GM21825 (cell line): ENCODE measurements around the gene HMX3.

Experiments used
- ATAC-seq: cut with Tn5 transposase; IDR thresholded peaks from one replicate; pipeline ENCODE4 v1.9.1; 2021; ENCODE audit warnings: mild to moderate bottlenecking, moderate library complexity; ENCODE audit not compliant: unreplicated experiment

Gene HMX3

DNA sequence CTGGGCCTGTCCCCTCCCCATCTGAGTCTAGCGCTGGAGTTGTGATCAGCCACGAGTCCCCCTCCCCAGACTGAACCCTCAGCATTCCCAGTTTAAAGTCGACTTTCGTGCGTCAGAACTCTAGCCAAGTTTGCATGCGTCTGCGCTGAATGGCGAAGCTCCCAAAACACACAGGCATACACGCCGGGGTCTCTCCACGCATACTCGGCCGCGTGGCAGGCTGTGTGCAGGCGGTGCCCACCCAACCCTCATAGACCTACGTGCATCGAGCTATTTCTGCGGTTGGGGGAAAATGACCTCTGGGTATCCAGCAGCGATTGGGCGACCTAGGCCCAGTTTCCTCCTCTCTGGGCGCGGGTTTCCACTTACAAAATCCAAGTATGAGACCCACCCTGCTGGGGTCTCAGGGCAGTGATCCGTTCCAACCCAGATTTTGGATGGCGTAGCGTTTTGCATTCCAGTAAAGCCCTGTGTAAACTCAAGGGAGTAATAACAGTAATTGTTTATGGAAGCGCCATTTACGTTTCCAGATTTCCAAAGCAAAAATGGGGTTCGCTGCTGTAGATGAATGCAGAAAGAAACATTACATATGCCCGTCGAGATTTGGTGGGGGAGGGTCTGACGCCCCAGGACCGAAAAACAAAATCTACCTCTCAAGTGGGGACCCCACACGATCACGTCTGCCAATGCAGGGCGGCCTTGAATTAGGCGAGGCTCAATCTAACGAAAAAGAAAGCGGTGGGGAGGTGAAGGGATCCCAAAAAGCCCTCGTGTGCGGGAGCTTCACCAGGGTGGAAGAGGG lies 2.0 kb upstream of the HMX3 start:
- no peak for ATAC-seq

DNA sequence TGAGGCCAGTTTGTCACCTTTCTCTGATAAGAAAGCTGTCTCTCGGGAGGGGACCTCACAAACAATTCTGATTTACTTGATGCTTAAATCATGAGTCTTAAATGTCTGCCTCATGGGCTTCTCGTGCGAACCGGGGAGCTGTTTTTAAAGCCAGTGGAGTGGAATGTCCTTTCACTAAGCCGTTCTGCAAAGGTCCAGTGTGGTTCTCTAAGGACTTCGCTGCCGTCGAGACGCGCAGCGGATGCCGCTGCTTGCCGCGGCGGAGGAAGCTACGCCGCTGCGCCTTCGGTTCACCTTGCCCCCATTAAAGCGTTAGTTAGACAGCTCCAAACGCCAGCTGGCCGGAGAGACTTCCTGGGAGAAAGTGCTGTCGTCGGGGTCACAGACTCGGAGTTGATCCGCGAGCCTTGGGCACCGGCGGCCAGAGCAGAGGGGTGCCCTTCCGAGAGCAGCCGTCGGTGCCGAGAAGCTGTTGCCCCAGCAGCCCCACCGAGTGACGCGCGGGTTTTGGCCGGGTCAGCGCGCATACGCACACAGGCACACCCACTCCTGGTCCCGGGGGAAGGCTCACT lies 1.3 kb upstream of the HMX3 start:
- ATAC-seq: no peak

DNA sequence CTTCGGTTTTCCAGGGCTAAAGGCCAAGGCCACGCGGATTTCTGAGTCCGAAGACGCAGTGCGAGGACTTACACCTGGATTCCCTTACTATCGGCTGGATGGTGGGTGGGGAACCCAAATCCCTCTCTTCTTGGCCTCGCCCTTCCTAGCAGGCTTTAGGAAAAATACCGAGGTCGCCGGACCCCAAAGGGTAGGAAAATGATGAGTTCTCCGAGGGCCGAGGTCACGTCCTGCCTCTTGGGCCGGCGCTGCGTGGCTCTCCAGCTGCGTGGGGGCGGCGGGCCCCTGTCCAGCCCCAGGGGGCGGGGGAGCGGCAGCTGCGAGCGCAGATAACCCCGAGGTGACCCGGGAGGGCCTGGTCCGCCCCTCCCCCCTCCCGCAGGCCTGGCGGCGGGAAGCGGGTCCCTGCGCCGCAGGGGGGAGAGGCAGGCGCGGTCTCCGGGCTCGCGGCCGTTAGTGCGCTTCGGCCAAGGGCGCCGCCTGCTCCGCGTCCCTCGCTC lies 805 bp upstream of the HMX3 start:
- ATAC-seq: no peak

DNA sequence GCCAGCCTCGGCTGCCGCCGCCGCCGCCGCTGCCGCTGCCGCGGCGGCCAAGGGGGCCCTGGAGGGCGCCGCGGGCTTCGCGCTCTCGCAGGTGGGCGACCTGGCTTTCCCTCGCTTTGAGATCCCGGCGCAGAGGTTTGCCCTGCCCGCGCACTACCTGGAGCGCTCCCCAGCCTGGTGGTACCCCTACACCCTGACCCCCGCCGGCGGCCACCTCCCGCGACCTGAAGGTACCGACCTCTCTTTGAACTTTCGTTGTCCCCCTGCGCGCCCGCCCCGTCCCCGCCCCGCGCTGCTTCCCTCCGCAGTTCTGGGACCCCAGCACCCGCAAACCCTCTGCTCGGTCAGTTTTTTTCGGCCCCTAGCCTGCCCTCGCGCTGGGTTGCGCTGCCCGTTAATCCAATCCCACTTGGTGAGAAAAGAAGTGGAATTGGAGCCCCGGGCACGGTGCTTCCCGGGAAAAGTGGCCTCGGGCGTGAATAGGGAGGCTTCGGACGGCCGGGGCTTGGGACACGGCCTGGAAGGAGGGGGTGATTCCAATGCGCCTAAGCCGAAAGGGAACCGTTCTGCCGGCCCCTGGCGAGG lies 543 bp downstream of the HMX3 start:
- ATAC-seq: no peak

DNA sequence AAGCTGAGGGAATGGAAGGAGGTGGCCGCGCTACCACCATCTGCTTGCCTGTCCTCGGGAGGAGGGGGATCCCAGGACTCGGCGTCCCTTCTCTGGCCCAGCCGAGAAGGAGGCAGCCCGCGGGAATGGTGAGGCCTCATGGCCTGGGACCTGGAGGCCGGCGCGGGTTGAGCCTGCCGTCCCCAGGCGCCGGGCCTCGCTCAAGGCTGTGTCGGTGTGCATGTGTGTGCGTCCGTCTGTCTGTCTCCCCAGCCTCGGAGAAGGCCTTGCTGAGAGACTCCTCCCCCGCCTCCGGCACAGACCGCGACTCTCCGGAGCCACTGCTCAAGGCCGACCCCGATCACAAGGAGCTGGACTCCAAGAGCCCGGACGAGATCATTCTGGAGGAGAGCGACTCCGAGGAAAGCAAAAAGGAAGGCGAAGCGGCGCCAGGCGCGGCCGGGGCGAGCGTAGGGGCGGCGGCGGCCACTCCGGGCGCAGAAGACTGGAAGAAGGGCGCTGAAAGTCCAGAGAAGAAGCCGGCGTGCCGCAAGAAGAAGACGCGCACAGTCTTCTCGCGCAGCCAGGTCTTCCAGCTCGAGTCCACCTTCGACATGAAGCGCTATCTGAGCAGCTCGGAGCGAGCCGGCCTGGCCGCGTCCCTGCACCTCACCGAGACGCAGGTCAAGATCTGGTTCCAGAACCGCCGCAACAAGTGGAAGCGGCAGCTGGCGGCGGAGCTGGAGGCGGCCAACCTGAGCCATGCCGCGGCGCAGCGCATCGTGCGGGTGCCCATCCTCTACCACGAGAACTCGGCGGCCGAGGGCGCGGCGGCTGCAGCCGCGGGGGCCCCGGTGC lies 1.3 kb downstream of the HMX3 start:
- ATAC-seq: no peak

DNA sequence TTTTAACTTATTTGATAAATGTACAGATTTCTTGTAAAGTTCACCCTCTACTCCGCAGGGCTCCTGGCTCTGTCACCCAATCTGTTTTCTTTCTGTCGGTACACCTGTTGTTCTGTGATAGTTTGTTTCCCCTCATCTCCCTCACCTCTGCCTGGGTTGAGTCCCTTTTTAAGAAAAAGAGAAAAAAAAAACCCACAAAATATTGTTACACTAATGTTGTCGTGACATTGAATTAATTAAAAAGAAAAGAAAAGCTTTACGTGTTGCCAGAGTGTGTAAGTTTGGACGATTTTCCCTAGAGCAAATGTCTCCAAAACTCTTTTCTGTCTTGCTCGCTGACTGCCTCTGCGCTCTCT lies 3.4 kb downstream of the HMX3 start:
- ATAC-seq: no peak

DNA sequence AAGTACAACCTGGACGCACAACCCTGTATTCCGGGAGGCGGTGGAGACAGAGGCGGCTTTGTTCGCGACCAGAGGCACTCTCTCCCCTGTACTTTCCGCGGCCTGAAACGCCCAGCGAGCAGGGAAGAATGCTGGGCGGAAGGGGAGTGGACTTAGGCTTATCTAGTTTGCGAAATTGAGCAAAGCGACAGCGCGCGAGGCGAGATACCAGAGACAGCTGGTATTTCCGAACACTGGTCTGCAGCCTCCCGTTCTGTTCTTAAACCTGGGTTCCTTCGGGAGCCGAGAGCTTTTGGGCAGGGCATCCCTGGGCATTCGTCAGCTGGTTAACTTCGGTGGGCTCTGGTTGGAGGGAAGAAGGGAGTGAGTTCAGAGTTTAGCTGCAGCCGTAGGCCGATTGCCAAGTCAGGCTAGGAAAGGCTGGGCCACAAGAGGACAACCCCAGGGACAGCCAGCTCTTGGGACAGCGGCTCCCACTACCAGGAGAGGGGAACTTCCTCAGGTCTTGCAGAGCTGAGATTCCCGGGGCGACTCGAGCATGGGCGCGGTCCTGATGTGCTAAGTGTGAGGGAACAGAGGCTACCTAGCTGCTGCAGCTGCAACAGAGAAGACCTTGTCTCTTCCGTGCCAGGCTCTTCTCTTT lies 3.9 kb downstream of the HMX3 start:
- no peak for ATAC-seq

DNA sequence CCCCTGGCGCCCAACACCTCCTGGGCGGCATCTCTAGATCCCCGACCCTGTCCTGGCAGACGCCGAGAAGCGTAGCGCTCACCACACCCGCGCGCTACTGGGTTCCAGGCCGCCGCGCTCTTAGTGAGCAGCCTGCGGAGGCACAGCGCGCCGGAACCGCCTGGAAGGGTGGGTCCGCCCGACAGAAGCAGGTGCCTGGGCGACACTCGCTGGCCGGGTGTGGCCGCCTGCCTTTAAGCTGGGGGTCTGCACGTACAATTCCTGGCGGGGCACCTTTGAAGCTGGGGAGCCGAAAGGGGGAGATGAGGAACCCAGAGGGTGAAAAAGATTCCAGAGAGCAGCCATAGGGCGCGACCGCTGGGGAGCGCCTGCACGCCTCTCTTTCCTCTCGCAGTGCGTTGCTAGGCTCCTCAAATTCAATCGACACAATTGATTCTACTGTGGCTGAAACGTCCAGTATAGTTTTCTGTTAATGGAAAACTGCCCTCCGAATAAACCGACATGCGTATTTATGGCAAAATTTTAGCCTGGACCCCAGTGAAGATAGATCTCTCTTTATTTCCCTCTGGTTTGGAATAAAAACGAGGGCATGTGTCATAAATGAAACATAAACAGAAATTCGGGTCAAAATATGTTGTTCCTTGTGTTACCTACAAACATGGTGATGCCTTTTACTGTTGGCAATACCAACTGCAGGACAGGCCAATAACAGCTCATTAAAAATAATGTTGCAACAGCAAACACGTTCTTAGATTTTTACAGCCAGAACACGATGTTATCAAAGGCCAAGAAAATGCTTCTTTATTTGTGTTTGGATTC lies 4.6 kb downstream of the HMX3 start:
- ATAC-seq: no peak

DNA sequence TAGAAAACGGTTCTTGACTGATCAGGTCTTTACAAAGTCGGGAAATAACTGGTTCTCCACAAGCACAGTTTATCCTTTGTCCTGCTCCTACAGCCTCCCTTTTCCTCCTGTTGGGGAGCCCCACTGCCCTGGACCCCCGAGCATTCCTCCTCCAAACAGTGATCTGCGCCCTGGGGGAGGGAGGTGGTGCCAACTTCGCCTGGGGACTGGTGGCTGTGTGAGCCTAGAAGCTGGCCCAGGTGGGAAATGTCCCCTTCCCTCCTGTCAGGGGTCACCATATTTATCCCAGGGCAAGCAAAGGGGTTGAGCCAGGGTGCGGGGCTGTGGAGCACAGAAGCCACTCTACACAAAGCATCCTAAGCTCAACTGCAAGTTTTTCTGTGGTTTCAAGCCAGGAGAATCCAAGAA lies 5.2 kb downstream of the HMX3 start:
- no peak for ATAC-seq

DNA sequence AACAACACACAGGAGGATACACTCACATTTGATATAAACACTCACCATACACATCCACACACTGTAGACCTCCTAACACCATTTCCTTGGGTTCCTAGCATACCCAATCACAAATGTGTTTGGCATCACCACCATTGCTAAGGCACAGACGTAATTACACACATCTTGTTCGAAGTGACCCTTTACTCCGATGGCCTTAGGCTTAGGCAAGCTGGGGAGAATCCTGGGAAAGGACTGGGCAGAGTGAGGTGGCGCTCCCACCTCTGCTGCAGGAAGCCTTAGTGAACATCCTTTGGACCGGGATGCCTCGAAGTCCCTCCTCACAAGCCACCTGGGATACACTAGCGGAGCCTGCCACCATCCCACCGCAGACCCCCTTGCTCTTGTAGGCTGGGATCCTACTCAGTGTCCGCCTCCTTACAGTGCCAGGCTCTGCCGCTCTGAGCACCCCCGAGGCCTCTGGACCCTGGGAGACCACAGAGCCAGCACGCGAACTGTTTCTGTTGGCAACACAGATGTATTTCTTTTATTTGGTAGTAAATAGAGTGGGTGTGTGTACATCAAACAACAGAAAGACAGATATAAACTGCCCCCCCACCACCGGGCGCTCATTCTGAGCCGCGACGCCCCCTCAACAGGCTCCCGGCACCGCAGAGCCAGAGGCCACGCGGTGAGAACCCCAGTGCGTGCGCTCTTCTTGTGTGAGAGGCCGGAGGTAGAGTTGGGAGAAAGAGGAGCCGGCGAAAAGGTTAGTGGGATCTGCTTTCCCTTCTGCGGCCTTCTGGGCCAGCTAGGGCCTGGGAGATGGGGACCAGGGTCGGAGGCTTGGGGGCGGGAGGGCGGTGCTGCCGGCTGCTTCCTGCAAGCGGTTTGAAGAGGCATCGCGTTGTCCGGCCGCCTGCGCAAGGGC lies 6.3 kb downstream of the HMX3 start:
- ATAC-seq: no peak

DNA sequence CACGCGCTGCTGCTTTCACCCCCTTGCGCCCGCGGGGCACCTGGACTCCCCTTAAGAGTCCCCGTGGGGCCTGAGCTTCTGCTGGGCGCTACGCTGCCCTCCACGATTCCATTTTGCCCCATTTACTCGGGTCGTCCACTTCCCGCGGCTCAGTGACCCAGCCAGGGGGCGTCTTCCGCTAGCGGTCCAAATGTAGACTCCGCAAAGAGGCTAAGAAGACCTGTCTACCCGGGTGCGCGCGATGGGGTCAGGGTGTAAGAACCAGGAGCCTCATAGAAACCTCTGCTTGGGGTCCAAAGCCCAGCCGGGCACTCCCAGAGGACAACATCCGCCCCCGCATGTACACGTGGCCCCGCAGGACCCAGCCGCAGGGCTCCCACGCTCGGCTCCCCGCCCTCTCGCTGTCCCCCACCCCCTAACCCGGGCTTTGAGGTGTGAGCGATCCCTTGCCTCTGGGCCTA lies 7.0 kb downstream of the HMX3 start:
- ATAC-seq: no peak

DNA sequence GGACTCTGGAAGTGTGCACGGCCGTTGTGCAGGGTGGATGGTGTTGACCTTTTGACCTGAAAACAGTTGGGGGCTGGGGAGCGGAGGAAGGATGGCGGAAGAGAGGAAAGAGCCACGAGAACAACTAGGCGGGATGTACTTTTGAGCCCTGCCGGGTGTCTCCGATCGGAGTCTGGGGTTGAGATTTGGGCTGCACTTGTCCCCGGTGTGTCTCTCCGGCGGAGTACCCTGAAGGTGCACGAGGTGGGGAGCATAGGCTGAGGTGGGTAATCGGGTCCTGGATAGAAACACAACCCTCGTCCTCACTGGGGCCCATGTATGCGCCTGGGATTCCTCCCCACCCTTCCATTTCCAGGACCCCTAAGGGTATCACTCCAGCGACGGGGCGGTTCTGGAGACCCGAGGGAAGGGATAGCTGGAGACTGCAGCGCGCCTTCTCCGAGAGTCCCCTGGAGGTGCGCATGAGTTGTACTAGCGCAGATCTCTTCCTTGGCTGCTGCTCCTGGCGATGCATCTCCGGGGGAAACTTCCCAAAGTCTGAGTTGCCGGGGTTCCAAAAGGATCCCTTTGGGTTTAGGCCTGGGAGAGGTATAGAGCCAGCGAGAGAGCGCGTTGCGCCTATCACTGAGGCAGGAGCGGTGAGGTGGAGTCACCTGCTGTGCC lies 7.5 kb downstream of the HMX3 start:
- no peak for ATAC-seq

DNA sequence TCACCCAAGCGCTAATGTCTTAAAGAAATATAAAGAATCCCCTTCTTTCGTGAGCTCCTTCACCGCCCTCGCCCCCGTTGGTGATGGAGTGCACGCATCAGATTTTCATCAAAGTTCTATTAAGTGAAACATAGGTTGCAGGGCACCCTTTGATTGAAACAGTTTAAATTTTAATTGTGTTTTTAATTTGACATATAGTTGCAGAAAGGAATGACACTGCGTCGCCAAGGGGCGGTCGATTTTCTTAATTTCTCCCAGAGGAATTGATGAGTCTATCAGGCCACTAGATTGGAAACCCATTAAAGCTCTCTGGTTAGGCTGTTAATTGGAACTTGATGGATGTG lies 8.0 kb downstream of the HMX3 start:
- ATAC-seq: no peak

DNA sequence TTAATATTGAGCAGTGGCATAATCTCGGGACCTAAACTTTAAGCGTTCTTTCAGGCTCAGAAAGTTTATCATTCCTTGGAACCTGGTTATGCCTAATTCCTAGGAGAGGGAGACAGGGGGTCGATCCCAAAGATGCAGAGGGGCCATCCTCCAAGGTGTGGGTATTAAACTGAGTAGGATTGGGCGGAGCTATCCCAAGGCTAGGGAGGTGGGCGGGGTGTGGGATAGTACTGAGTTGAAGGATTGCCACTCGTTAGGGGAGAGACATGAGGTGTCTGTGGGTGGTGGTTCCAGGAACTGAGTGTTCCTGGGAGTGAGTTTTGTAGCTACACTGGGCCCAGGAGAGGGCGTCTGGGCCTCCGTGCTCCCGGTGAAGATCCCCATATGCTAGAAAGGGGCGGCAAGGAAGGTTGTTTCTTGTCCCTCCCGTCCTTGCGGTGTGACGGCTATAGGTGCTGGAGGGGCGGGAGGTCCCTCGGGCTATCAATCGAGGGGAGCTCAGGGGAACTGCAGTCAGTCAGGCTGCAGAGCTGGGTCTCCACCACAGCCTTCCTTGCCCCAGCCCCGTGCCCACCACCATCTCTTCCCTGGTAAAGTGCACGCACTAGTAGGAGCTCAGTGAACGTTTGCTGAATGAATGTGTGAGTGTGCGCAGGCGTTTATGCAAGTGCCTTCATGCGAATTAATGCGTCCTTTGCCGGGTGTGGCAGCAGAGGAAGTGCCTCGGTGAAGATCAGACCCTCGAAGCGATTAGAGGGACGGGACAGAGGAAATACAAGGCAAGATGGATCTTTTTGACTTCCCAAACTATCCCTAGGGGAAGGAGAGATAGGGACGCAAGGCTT lies 9.1 kb downstream of the HMX3 start:
- ATAC-seq: no peak

DNA sequence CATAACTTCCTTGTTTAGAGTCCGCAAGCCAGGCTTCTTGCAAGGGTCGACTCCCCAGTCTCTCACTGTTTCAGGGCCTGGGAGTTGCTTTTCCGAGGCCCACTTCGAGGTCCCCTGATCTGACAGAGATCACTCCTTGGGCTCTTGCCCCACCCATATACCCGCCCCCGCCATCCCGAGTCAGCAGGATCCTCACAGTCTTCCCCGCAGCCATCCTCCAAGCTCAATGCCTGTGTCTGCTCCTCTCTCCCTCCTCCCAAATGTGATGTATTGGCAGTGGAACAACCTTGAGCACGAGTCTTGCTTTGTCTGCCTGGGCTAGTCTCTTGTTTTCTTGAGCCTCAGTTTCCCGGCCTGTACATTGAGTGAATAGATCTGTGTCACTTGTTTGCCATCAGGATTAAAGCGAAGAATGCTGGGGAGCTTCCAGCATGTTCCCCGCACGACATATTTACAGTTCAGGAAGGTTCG lies 9.8 kb downstream of the HMX3 start:
- no peak for ATAC-seq

DNA sequence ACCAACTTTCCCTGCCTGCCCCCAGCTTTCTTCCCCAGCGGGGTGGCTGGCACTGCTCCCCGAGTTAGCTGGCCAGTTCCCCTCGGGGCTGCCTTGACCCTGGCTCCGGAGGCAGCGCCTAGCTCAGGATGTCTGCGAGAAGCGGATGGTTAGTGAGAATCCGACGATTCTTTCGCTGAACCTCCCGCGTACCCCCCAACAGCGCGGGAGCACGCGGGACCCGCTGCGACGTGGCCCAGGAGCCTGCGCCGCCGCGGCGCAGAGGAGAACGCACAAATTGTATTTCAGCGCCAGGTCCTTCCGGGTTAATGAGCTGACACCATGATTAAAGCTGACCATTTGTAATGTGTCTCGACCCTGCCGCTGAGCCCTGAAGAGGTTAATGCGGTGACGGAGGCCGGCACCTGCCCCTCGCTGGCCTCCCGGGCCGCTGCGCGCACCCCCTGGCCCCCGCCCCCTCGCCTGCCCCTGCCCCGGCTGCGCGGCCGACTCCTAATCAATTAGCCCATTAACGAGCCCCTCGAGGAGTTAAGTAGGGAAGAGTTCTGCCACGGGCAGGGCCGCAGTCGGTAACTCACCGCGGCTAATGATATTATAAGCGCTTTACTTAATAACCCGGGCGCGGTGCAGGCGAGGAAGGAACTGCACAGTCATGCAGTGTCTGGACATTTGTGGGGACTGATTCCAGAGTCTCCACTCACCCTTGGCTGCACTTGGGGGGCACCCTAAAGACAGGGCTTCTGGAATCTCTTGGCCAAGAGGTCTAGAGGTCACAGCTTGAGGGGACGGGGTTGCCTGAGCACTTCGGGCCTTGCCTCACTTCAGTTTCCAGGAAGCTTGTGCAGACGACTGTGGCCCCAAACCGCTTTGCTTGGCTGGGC lies 10.5 kb downstream of the HMX3 start:
- no peak for ATAC-seq
